Loucy (cell line): ENCODE measurements around the gene PDS5B.

Experiments
- H2AFZ ChIP-seq: fragments of 200-600 bp; sonication (generic); 2 replicates; pipeline ENCODE4 v1.6.0; 2016; ENCODE audit warnings: antibody characterized with exemption, mild to moderate bottlenecking, low read length, moderate library complexity
- H3F3A ChIP-seq: fragments of 200-600 bp; 2 replicates; pipeline ENCODE4 v1.6.0; 2016; ENCODE audit warnings: antibody characterized with exemption, low read depth, mild to moderate bottlenecking
- H3K27me3 ChIP-seq: fragments of 200-600 bp; sonication (generic); 2 replicates; pipeline ENCODE4 v1.6.1; 2014; ENCODE audit warnings: low read length, mild to moderate bottlenecking; ENCODE audit not compliant: insufficient read depth, poor library complexity, severe bottlenecking
- H3K36me3 ChIP-seq: fragments of 200-600 bp; sonication (generic); 2 replicates; pipeline ENCODE4 v1.6.1; 2016; ENCODE audit warnings: low read length; ENCODE audit not compliant: insufficient read depth
- H3K4me1 ChIP-seq: fragments of 200-600 bp; sonication (generic); 2 replicates; pipeline ENCODE4 v1.5.1; 2014; ENCODE audit warnings: low read length, mild to moderate bottlenecking; ENCODE audit not compliant: insufficient read depth, poor library complexity, severe bottlenecking
- H3K4me2 ChIP-seq: fragments of 200-600 bp; sonication (generic); 2 replicates; pipeline ENCODE4 v1.6.0; 2014; ENCODE audit warnings: antibody characterized with exemption, low read length, low read depth, mild to moderate bottlenecking; ENCODE audit not compliant: poor library complexity, severe bottlenecking
- H3K4me3 ChIP-seq: fragments of 200-600 bp; sonication (generic); 2 replicates; pipeline ENCODE4 v1.5.1; 2014; ENCODE audit warnings: low read length, mild to moderate bottlenecking, mixed read lengths; ENCODE audit not compliant: poor library complexity, severe bottlenecking
- H3K79me2 ChIP-seq: fragments of 200-600 bp; sonication (generic); 2 replicates; pipeline ENCODE4 v1.6.1; 2014; ENCODE audit warnings: low read length; ENCODE audit not compliant: insufficient read depth
- H3K9ac ChIP-seq: fragments of 200-600 bp; sonication (generic); 2 replicates; pipeline ENCODE4 v1.6.0; 2014; ENCODE audit warnings: mild to moderate bottlenecking, low read depth, low read length, moderate library complexity; ENCODE audit not compliant: poor library complexity, severe bottlenecking
- H3K9me2 ChIP-seq: fragments of 200-600 bp; sonication (generic); replicated peaks from 2 replicates; pipeline ENCODE4 v1.6.1; 2016; ENCODE audit warnings: low read depth, low read length, mixed read lengths
- H3K9me3 ChIP-seq: fragments of 200-600 bp; sonication (generic); 2 replicates; pipeline ENCODE4 v1.6.1; 2014; ENCODE audit warnings: mild to moderate bottlenecking, antibody characterized with exemption, low read length, low read depth; ENCODE audit not compliant: insufficient read depth
- H4K20me1 ChIP-seq: fragments of 200-600 bp; sonication (generic); 2 replicates; pipeline ENCODE4 v1.6.0; 2014; ENCODE audit warnings: antibody characterized with exemption, low read length, mild to moderate bottlenecking; ENCODE audit not compliant: insufficient read depth, poor library complexity, severe bottlenecking
- EZH2phosphoT487 ChIP-seq: fragments of 200-600 bp; IDR thresholded peaks from 2 replicates; pipeline ENCODE4 v1.6.1; 2018; ENCODE audit warnings: antibody characterized with exemption, mild to moderate bottlenecking, moderate library complexity, borderline replicate concordance
- TF ChIP-seq, protein P1 (sequence below): fragments of 200-600 bp; sonication (generic); conservative IDR thresholded peaks from 2 replicates; pipeline ENCODE4 v1.5.1; 2014; ENCODE audit warnings: mild to moderate bottlenecking, antibody characterized with exemption, low read length

Gene PDS5B

DNA sequence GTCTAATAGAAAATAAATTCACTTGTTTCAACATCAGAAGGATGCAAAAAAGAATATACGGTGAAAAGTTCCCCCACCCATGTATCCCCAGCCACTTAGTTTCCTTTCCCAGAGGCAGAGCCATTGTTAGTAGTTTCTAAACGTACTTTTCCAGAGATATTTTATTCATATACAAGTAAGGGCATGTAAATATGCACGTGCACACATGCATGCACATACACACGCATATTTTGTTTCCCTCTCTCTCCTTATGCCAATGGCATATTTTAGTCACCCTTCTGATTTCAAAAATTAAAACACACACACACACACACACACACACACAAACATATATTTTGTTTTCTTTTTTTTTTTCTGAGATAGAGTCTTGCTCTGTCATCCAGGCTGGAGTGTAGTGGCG, 147.4 kb downstream of the PDS5B start:
- Histone ChIP-seq H4K20me1 (peaks cover 6% of the 10 kb centered on the region), H3K9me3 (no peaks in the 10 kb centered on the region), H3K4me2 (no peak overlapping the region), H3K36me3 (peaks cover 11% of the 10 kb centered on the region; the same call in 1 of the 2 replicates), H3K4me1 (peaks cover 8% of the 10 kb centered on the region), H3F3A (no peaks in the 10 kb centered on the region), H3K9me2 (no peaks in the 10 kb centered on the region), H3K79me2 (0 out of 2 replicates have a peak, but pooled peaks cover 9% of the 10 kb centered on the region), H2AFZ (no peak overlapping the region), H3K4me3 (no peak overlapping the region), H3K27me3 (no peaks in the 10 kb centered on the region), H3K9ac (no peak overlapping the region)
- TF ChIP-seq, protein P1, sequence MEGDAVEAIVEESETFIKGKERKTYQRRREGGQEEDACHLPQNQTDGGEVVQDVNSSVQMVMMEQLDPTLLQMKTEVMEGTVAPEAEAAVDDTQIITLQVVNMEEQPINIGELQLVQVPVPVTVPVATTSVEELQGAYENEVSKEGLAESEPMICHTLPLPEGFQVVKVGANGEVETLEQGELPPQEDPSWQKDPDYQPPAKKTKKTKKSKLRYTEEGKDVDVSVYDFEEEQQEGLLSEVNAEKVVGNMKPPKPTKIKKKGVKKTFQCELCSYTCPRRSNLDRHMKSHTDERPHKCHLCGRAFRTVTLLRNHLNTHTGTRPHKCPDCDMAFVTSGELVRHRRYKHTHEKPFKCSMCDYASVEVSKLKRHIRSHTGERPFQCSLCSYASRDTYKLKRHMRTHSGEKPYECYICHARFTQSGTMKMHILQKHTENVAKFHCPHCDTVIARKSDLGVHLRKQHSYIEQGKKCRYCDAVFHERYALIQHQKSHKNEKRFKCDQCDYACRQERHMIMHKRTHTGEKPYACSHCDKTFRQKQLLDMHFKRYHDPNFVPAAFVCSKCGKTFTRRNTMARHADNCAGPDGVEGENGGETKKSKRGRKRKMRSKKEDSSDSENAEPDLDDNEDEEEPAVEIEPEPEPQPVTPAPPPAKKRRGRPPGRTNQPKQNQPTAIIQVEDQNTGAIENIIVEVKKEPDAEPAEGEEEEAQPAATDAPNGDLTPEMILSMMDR: no peak
- no peak for TF ChIP-seq EZH2phosphoT487

GRCh38 chr13:32734511-32734910, 148.3 kb downstream of the PDS5B start:
- Histone ChIP-seq H3K9me3 (no peaks in the 10 kb centered on the region), H3K4me1 (peaks cover 8% of the 10 kb centered on the region), H3K4me3 (no peak overlapping the region), H2AFZ (no peak overlapping the region), H3K9me2 (no peaks in the 10 kb centered on the region), H3K9ac (no peak overlapping the region), H3K36me3 (peaks cover 17% of the 10 kb centered on the region), H4K20me1 (peaks cover 6% of the 10 kb centered on the region), H3F3A (no peaks in the 10 kb centered on the region), H3K79me2 (0 out of 2 replicates have a peak, but pooled peaks cover 9% of the 10 kb centered on the region), H3K27me3 (no peaks in the 10 kb centered on the region), H3K4me2 (no peak overlapping the region)
- TF ChIP-seq, protein P1: no peak
- no peak for TF ChIP-seq EZH2phosphoT487

- Histone ChIP-seq H3K79me2 (no peaks in the 10 kb centered on the region), H3K27me3 (no peaks in the 10 kb centered on the region), H3K36me3 (peaks cover 23% of the 10 kb centered on the region), H3K4me2 (no peak overlapping the region), H3F3A (no peaks in the 10 kb centered on the region), H3K9ac (no peak overlapping the region), H3K9me3 (no peaks in the 10 kb centered on the region), H2AFZ (no peak overlapping the region), H3K9me2 (no peaks in the 10 kb centered on the region), H3K4me3 (no peak overlapping the region), H3K4me1 (peaks cover 8% of the 10 kb centered on the region), H4K20me1 (peaks cover 6% of the 10 kb centered on the region)
- TF ChIP-seq, protein P1: no peak
Measured at GRCh38 chr13:32735859-32736258, 149.6 kb downstream of the PDS5B start.
